CD14-positive monocyte (primary cell): ENCODE data around the gene KRTAP12-2. TPM values are rescaled to one million over a fixed set of nuclear protein-coding genes. Genes with fewer than 3 reads are reported as not detected.
A peak's percentile ranks its signal among the peaks of the same experiment; 100 is the strongest.
"Not testable (repeated sequence)": the region's sequence is repeated elsewhere in the genome, so short reads cannot be mapped to it uniquely, and the experiment has no call there.

Experiments
- DNase-seq, 3 donors: peaks; one replicate each; pipeline ENCODE4 v3.0.0-alpha.2; 2011 to 2022
- H2AFZ ChIP-seq: 2 replicates; pipeline ENCODE4 v1.6.0; 2012; ENCODE audit warnings: mild to moderate bottlenecking, low read depth, low read length, inconsistent platforms; ENCODE audit not compliant: insufficient read depth, poor library complexity, severe bottlenecking
- H3K27ac ChIP-seq, 2 donors: 1 replicate in 1 of 2; 2 replicates in 1 of 2; pipeline ENCODE4 v1.5.1; 2012 to 2013; ENCODE audit warnings: low read length in 2 of 2, control low read depth in 1 of 2, inconsistent platforms in 1 of 2, low read depth in 1 of 2, mild to moderate bottlenecking in 1 of 2
- H3K27me3 ChIP-seq, 2 donors: one replicate each; pipeline versions ENCODE4 v1.6.0 to v1.6.1; 2011 to 2013; ENCODE audit warnings: low read length in 2 of 2; ENCODE audit not compliant: control insufficient read depth in 2 of 2, insufficient read depth in 2 of 2
- H3K36me3 ChIP-seq, 2 donors: replicated peaks in 1 of 2; 1 replicate in 1 of 2; 2 replicates in 1 of 2; pipeline versions ENCODE4 v1.5.1 to v1.6.1; 2012 to 2013; ENCODE audit warnings: low read length in 2 of 2, control low read depth in 1 of 2, inconsistent platforms in 1 of 2, mild to moderate bottlenecking in 1 of 2; ENCODE audit not compliant: insufficient read depth in 2 of 2, control insufficient read depth in 1 of 2
- H3K4me1 ChIP-seq, 2 donors: 1 replicate in 1 of 2; 2 replicates in 1 of 2; pipeline versions ENCODE4 v1.5.1 to v1.6.1; 2012 to 2013; ENCODE audit warnings: low read length in 2 of 2, control low read depth in 1 of 2, inconsistent platforms in 1 of 2, mild to moderate bottlenecking in 1 of 2, moderate library complexity in 1 of 2; ENCODE audit not compliant: insufficient read depth in 2 of 2, control insufficient read depth in 1 of 2
- H3K4me2 ChIP-seq: replicated peaks from 2 replicates; pipeline ENCODE3; 2012; ENCODE audit warnings: low read length, moderate library complexity, mild to moderate bottlenecking; ENCODE audit not compliant: poor library complexity, severe bottlenecking; ENCODE audit errors: extremely low read depth
- H3K4me3 ChIP-seq, 3 experiments: fragments of 200-600 bp in 1 of 3; sonication (generic) in 1 of 3; replicated peaks in 1 of 3; 1 replicate in 2 of 3; 2 replicates in 1 of 3; pipeline ENCODE4 v1.5.1; 2011 to 2013; ENCODE audit warnings: low read length in 3 of 3, mild to moderate bottlenecking in 3 of 3, control low read depth in 2 of 3, low read depth in 2 of 3, inconsistent platforms in 1 of 3, moderate library complexity in 1 of 3
- H3K79me2 ChIP-seq: 2 replicates; pipeline ENCODE4 v1.6.0; 2012; ENCODE audit warnings: mild to moderate bottlenecking, control low read depth, inconsistent platforms, low read length, moderate library complexity; ENCODE audit not compliant: insufficient read depth
- H3K9ac ChIP-seq: 2 replicates; pipeline ENCODE4 v1.6.0; 2017; ENCODE audit warnings: low read length, mild to moderate bottlenecking; ENCODE audit not compliant: insufficient read depth, poor library complexity, severe bottlenecking
- H3K9me3 ChIP-seq, 2 donors: replicated peaks in 1 of 2; 1 replicate in 1 of 2; 2 replicates in 1 of 2; pipeline versions ENCODE4 v1.5.1 to v1.6.1; 2012 to 2013; ENCODE audit warnings: low read length in 2 of 2, control low read depth in 1 of 2; ENCODE audit not compliant: control insufficient read depth in 1 of 2, insufficient read depth in 1 of 2
- H4K20me1 ChIP-seq: 2 replicates; pipeline ENCODE4 v1.6.0; 2012; ENCODE audit warnings: mild to moderate bottlenecking, low read length, control low read depth, moderate library complexity; ENCODE audit not compliant: insufficient read depth
- H3K27ac Mint-ChIP-seq, 7 donors: one replicate each; pipeline ENCODE4 v1.8.0; 2020; ENCODE audit warnings: mild to moderate bottlenecking in 7 of 7, mixed read lengths in 7 of 7, moderate library complexity in 6 of 7, inconsistent platforms in 2 of 7
- H3K27me3 Mint-ChIP-seq, 3 donors: one replicate each; pipeline ENCODE4 v1.8.0; 2021 to 2022; ENCODE audit warnings: low read depth in 3 of 3, mild to moderate bottlenecking in 3 of 3, mixed read lengths in 3 of 3, moderate library complexity in 3 of 3, inconsistent platforms in 1 of 3
- H3K36me3 Mint-ChIP-seq, 2 donors: one replicate each; pipeline ENCODE4 v1.8.0; 2020; ENCODE audit warnings: mixed read lengths in 2 of 2, inconsistent platforms in 1 of 2, mild to moderate bottlenecking in 1 of 2
- H3K4me1 Mint-ChIP-seq: one replicate; pipeline ENCODE4 v1.8.0; 2020; ENCODE audit warnings: mild to moderate bottlenecking, mixed read lengths
- H3K4me3 Mint-ChIP-seq, 2 donors: one replicate each; pipeline ENCODE4 v1.8.0; 2020; ENCODE audit warnings: mild to moderate bottlenecking in 2 of 2, mixed read lengths in 2 of 2, moderate library complexity in 1 of 2
- H3K9me3 Mint-ChIP-seq, 7 donors: one replicate each; pipeline ENCODE4 v1.8.0; 2020 to 2022; ENCODE audit warnings: mixed read lengths in 7 of 7, mild to moderate bottlenecking in 6 of 7, moderate library complexity in 6 of 7, inconsistent platforms in 2 of 7
- CTCF ChIP-seq: fragments of 200-600 bp; IDR thresholded peaks from one replicate; pipeline ENCODE4 v1.8.0; 2022; ENCODE audit warnings: antibody characterized with exemption, mild to moderate bottlenecking
- WGBS: methylation state at CpG from one replicate; pipeline ENCODE4 v1.1.5; 2013; ENCODE audit warnings: missing lambda C conversion rate; ENCODE audit not compliant: insufficient coverage; 5-methylcytosine and 5-hydroxymethylcytosine counted together
- intact Hi-C, 2 donors: fragments of 100-400 bp; cut with micrococcal nuclease; formaldehyde crosslinking; loops; one replicate each; pipeline versions ENCODE4 v1.15.0 to v1.15.1; 2023
- polyA plus RNA-seq, 3 donors: library from polyadenylated mRNA; depleted of rRNA in 1 of 3; unstranded in 2 of 3; stranded (reverse) in 1 of 3; fragments of 300-500 nt in 2 of 3; fragments of >200 nt in 1 of 3; fragmentation: Illumina TruSeq in 2 of 3; gene quantifications; 1 replicate in 2 of 3; 2 replicates in 1 of 3; pipeline ENCODE4 v1.2.3, GENCODE V29; 2012 to 2021

KRTAP12-2 gene
- polyA plus RNA-seq, 3 donors: not detected

- Histone ChIP-seq H3K4me1 (no peaks in the 10 kb centered on the region), H3K36me3 (no peaks in the 10 kb centered on the region), H3K4me3 (no peak overlapping the region), H3K79me2 (no peaks in the 10 kb centered on the region), H3K27ac (no peak overlapping the region), H3K27me3 (peaks cover 0 to 19% of the 10 kb centered on the region in 2 donors), H4K20me1 (no peaks in the 10 kb centered on the region), H2AFZ (no peak overlapping the region), H3K4me2 (no peak overlapping the region), H3K9ac (no peak overlapping the region), H3K9me3 (peaks cover 0 to 15% of the 10 kb centered on the region in 2 donors)
- H3K9me3 Mint-ChIP-seq: peaks cover 6 to 22% (median 14%) of the 10 kb centered on the region in 7 donors
- no peaks in the 10 kb centered on the region for H3K36me3 Mint-ChIP-seq
- H3K4me3 Mint-ChIP-seq: no peak overlapping the region
- intact Hi-C loops: no loop called here
- peaks cover 25 to 54% (median 35%) of the 10 kb centered on the region in 3 donors for H3K27me3 Mint-ChIP-seq
- H3K27ac Mint-ChIP-seq: no peak overlapping the region
- no CpG with 5 or more reads among the region's 2 CpGs for WGBS
- TF ChIP-seq CTCF: no peak
- DNase-seq: no peak
- no peaks in the 10 kb centered on the region for H3K4me1 Mint-ChIP-seq
Observed at GRCh38 chr21:44692798-44693512, 26.2 kb upstream of the KRTAP12-2 start.

DNA sequence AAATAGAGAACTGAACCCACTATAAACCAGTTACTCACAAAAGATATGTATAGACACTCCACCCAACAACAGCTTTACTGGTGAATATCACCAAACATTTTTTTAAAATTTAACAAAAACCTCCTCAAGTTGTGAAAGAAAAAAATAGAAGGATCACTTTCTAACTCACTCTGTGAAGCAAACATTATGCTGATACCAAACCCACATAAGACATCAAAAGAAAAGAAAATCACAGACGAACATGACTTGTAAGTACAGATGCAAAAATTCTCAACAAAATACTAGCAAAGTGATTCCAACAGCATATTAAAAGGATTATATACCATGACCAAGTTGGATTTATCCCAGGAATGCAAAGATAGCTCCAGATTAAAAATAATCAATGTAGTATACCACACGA lies 25.0 kb upstream of the KRTAP12-2 start:
- intact Hi-C loops: no loop called here
- no CpG with 5 or more reads among the region's 2 CpGs for WGBS
- DNase-seq: no peak

DNA sequence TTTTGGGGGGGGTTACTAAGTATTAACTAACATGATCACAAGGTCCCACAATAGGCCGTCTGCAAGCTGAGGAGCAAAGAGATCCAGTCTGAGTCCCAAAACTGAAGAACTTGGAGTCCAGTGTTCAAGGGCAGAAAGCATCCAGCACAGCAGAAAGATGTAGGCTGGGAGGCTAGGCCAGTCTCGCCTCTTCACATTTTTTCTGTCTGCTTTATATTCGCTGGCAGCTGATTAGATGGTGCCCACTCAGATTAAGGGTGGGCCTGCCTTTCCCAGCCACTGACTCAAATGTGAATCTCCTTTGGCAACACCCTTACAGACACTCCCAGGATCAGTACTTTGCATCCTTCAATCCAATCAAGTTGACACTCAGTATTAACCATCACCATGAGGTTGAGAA lies 23.0 kb upstream of the KRTAP12-2 start:
- peaks cover 0 to 15% of the 10 kb centered on the region in 2 donors for H3K9me3 ChIP-seq
- H3K36me3 ChIP-seq, H4K20me1 ChIP-seq, H3K9ac ChIP-seq, H3K4me1 Mint-ChIP-seq, H3K27me3 ChIP-seq, H3K4me1 ChIP-seq, H3K4me2 ChIP-seq, intact Hi-C loops, DNase-seq, H3K79me2 ChIP-seq, H3K36me3 Mint-ChIP-seq, H3K27ac Mint-ChIP-seq, H3K4me3 ChIP-seq, H3K27ac ChIP-seq, H2AFZ ChIP-seq, H3K4me3 Mint-ChIP-seq: not testable (repeated sequence)
- Mint-ChIP-seq H3K9me3 (peaks cover 6 to 22% (median 14%) of the 10 kb centered on the region in 7 donors), H3K27me3 (peaks cover 7 to 33% (median 18%) of the 10 kb centered on the region in 3 donors)
- WGBS: 97% methylated on average over 3 of the region's 3 CpGs

More for the DNA sequence above, 25.0 kb upstream of the KRTAP12-2 start:
- peak overlapping the region in 1 of 2 donors; percentile 18 for H3K4me3 Mint-ChIP-seq
- H3K4me1 Mint-ChIP-seq: no peaks in the 10 kb centered on the region
- no peak overlapping the region for H2AFZ ChIP-seq
- H3K9me3 Mint-ChIP-seq: peaks cover 6 to 22% (median 14%) of the 10 kb centered on the region in 7 donors
- H3K27me3 Mint-ChIP-seq: peaks cover 13 to 47% (median 31%) of the 10 kb centered on the region in 3 donors
- H3K9me3 ChIP-seq: peaks cover 0 to 15% of the 10 kb centered on the region in 2 donors
- TF ChIP-seq CTCF: no peak
- H3K4me3 ChIP-seq: no peak overlapping the region
- no peaks in the 10 kb centered on the region for H3K4me1 ChIP-seq
- H3K9ac ChIP-seq: no peak overlapping the region
- H3K36me3 Mint-ChIP-seq: no peaks in the 10 kb centered on the region
- H3K27ac ChIP-seq: no peak overlapping the region
- H3K36me3 ChIP-seq: no peaks in the 10 kb centered on the region
- H3K27ac Mint-ChIP-seq: no peak overlapping the region
- H3K27me3 ChIP-seq: peaks cover 0 to 13% of the 10 kb centered on the region in 2 donors
- H4K20me1 ChIP-seq: no peaks in the 10 kb centered on the region
- H3K79me2 ChIP-seq: no peaks in the 10 kb centered on the region
- H3K4me2 ChIP-seq: no peak overlapping the region
